LNCAP (cell line): ENCODE data around the gene REXO4.

Source experiments
- TF ChIP-seq, protein P1 (sequence below): fragments of 450-650 bp; IDR thresholded peaks from 2 replicates; pipeline ENCODE4 v1.5.1; 2017; ENCODE audit warnings: mild to moderate bottlenecking

Gene REXO4

DNA sequence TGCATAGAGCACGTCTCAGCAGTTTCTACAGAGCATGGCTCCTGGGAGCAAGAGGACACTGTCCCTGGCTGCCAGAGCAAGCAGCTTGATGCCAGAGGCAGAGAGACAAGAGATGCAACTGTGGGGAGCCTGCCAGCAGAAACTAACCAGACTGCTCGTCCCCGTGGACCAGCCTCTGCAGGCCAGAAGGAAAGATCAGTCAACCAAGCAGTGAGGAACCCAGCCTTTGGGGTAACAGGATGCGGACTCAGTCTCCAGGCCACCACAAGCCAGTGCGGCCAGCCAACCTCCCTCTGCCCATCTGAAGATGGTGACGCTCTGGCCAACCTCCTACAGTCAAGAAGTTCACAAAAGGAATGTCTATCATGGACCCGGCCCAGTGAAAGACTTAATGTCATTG is 45.7 kb downstream of the REXO4 start:
- TF ChIP-seq, protein P1, sequence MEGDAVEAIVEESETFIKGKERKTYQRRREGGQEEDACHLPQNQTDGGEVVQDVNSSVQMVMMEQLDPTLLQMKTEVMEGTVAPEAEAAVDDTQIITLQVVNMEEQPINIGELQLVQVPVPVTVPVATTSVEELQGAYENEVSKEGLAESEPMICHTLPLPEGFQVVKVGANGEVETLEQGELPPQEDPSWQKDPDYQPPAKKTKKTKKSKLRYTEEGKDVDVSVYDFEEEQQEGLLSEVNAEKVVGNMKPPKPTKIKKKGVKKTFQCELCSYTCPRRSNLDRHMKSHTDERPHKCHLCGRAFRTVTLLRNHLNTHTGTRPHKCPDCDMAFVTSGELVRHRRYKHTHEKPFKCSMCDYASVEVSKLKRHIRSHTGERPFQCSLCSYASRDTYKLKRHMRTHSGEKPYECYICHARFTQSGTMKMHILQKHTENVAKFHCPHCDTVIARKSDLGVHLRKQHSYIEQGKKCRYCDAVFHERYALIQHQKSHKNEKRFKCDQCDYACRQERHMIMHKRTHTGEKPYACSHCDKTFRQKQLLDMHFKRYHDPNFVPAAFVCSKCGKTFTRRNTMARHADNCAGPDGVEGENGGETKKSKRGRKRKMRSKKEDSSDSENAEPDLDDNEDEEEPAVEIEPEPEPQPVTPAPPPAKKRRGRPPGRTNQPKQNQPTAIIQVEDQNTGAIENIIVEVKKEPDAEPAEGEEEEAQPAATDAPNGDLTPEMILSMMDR, result no peak

DNA sequence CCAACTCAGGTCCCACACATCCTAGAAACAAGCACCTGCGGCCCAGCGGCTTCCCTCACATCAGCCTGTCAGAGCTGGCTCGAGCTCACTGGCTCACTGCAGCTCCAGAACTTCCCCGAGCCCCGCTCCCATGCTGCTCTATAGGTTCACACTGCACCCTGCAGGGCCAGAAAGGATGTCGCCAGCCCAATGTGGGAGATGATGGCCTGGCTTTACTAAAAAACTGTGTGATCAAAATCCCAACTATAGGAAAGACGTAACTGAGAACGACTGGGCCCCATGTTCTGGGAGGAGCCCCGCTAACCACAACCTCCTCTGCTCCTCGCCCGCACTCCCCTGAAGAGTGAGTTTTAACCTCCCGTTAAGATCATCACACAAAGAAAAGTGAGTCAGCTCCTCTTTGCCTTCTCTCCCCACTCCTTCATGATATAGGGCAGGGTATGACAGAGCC is 46.5 kb downstream of the REXO4 start:
- TF ChIP-seq, protein P1, result no peak

DNA sequence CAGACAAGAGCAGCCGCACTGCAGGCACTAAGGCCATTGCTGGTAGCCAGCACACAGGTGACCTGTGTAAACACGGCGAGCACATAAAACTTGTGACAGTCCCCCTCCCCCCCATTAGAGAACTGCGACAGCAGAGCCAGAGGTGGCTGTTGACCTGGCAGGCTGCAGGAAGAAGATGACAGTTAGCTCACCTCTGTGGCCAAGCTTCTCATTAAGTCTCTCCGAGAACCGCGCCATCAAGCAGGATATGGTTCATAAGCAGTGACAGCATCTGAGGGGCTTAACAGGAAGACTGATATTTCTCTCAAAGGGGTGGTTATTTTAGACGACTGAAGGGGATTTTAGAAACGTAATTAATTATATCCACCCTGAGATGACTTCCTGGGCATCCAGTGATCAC is 47.1 kb downstream of the REXO4 start:
- TF ChIP-seq, protein P1, result no peak

DNA sequence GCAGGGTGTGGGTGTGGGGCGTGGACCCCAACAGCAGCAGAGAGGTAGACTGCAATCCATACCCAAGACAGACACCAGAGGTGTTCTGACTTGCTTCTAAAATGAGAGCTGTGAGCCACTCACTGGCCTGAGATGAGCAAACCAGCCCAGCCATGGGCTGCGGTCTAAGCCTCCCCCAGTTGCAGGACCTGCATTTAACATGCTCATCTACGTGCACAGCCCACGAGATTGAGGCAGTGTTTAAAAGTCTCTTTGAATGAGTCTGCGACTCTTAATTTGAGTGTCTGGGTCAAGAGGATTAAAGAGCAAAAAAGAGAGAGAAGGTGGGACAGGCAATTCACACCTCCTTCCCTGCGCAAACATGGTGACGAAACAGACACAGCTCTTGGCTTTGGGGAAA is 47.9 kb downstream of the REXO4 start:
- TF ChIP-seq, protein P1, result no peak

DNA sequence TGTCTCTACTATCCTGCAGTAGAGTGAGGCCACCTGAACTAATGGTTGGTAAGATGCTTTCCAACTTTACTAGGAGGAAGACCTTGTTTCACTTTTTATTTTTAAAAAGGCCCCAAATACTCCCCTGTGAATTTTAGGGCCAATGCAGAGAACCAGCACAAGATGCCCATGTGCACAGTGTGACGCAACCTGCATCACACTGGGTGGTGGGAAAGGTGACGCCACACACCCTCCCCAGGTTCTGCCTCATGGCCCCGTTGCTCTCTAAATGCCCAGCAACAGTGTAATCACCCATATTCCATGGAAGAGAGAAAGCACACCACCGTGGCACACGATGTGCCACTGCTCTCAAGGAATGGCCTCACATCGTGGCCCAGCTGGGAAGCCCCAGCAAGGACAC is 48.4 kb downstream of the REXO4 start:
- TF ChIP-seq, protein P1, result no peak

DNA sequence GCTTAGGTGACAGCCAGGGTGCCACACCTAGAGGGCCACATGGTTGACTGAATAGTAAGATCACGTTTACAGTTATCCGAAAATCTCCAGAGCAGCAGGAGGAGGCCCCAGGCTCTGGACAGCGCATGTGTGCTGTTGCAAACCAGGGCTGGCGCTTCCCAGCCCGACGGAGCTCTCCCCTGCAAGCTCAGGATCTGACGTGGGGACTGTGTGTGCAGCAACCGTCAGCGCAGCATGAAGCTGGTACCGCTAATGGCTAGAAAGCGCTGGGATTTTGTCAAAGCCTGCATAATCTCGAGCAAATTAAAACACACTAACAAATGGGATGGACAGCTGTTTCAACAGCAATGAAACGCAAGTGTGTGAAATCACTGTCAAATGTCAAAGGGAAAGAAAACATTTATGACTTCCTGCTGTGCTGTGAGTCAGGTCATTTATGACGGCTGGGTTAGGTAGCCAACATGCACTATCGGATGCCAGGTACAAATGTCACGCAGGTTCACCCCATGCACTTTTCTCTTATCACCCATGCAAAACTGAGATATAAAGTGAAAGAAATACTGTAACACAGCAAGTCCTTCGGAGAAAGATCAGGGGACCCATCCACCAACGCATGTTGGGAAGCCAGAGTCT is 49.4 kb downstream of the REXO4 start:
- TF ChIP-seq, protein P1, result no peak

DNA sequence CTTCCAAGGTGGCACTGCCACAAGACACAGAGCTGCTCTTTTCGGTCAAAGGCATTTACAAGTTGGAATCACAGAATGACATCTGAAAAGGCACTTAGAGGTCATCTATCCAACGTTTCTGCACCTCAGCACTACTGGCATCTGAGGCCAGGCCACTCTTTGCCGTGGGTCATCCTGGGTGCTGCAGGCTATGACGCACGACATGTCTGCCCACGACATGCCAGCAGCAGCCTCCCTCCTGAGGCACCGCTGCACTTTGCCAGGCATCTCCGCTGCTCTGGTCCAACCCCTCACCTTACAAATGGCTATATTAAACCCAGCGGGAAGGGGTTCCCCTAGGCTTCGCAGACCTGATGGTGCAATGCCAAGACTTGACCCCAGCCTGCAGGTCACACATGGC is 50.0 kb downstream of the REXO4 start:
- TF ChIP-seq, protein P1, result no peak

DNA sequence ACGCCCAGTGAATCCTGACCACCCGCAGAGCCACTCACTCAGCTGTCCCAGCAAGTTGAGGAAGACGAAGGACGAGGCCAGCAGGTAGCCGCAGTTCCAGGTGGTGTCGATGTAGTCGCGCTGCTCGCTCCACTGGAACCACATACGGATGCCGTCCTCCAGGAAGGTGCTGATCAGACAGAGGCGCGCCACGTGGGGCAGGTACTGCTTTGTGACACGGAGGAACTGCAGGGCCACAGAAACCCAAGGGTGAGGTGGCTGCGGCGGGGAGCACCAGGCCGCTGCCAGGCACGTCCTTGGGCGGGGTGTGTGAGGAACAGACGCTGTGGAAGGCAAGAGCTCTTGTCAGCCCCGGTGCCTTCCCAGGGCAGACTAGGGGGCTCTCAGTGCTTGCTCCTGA is 50.6 kb downstream of the REXO4 start:
- TF ChIP-seq, protein P1, result no peak
